Epithelial cell of proximal tubule (primary cell): Measurements from ENCODE around the gene NAB2. TPM values are rescaled to one million over a fixed set of nuclear protein-coding genes. Genes with fewer than 3 reads are reported as not detected.

Experiments
- DNase-seq: peaks from one replicate; pipeline ENCODE4 v3.0.0-alpha.2; 2011; ENCODE audit warnings: low read depth
- H3K4me3 ChIP-seq: 2 replicates; pipeline ENCODE4 v1.5.1; 2011; ENCODE audit warnings: low read depth, mild to moderate bottlenecking, low read length
- CTCF ChIP-seq: conservative IDR thresholded peaks from 2 replicates; pipeline ENCODE4 v1.5.1; 2012; ENCODE audit warnings: low read depth, mild to moderate bottlenecking, low read length
- total RNA-seq: library from RNA; depleted of rRNA; stranded (reverse); fragments of >200 nt; gene quantifications from 2 replicates; pipeline ENCODE4 v1.2.3, GENCODE V29; 2015

The NAB2 gene
- total RNA-seq, 1 donor from 2014 or later: 24.4 TPM

GRCh38 chr12:57086493-57087009, 2.4 kb upstream of the NAB2 start:
- no peak for DNase-seq
- peak; percentile 48 for TF ChIP-seq CTCF
- peak overlapping the region; percentile 93 for H3K4me3 ChIP-seq

GRCh38 chr12:57087010-57087690, 1.8 kb upstream of the NAB2 start:
- no peak for DNase-seq
- H3K4me3 ChIP-seq: peak overlapping the region; percentile 93
- TF ChIP-seq CTCF: no peak

- no peak for TF ChIP-seq CTCF
- DNase-seq: no peak
- peak overlapping the region; percentile 93 for H3K4me3 ChIP-seq
These were observed 1.1 kb upstream of the NAB2 start for GRCh38 chr12:57087691-57088353.

DNA sequence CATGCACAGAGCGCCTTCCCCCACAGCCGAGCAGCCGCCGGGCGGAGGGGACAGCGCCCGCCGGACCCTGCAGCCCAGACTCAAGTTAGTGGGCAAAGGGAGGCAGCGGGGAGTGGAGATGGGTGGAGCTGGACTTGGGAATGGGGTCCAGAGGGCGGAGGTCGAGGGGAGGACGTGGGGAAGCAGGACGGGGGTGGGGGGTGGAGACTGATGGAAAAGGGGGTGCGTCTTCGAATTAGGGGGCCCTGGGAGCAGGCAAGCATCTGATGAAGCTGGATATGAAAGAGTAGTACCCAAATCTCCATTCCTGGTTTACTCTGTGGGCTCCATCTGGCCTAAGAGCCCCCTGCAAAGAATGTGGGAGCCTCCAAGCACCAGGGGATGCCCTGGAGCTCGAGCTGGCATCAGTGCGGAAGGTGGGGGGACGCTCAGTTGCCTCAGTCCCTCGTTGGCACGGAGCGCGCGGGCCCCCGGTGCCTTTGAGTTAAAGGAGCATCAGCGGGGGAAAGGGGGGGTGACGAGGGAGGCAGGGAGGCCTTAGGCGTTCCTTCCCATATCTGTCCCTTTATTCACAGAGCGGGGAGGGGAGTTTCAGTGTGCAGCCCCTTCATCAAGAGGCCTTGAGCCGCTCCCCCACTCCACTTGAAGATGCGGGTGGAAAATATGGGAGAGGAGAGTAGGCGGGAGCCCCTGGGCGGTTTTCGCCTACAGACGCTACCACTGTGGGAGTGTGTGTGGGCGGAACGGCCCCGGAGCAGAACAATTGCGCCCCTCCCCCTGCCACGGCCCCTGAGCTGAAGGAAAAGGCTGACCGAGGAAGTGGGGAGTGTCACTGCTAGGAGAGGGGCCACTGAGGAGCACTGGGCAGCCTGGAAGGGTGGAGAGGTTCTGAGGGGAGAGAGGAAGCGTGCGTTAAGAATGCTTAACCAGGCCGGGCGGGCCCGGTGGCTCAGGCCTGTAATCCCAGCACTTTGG, 644 bp downstream of the NAB2 start:
- DNase-seq: no peak
- no peak for TF ChIP-seq CTCF
- H3K4me3 ChIP-seq: peak overlapping the region; percentile 93

- TF ChIP-seq CTCF: no peak
- no peak for DNase-seq
- H3K4me3 ChIP-seq: peak overlapping the region; percentile 93
These were observed 1.6 kb downstream of the NAB2 start for GRCh38 chr12:57090490-57090889.

DNA sequence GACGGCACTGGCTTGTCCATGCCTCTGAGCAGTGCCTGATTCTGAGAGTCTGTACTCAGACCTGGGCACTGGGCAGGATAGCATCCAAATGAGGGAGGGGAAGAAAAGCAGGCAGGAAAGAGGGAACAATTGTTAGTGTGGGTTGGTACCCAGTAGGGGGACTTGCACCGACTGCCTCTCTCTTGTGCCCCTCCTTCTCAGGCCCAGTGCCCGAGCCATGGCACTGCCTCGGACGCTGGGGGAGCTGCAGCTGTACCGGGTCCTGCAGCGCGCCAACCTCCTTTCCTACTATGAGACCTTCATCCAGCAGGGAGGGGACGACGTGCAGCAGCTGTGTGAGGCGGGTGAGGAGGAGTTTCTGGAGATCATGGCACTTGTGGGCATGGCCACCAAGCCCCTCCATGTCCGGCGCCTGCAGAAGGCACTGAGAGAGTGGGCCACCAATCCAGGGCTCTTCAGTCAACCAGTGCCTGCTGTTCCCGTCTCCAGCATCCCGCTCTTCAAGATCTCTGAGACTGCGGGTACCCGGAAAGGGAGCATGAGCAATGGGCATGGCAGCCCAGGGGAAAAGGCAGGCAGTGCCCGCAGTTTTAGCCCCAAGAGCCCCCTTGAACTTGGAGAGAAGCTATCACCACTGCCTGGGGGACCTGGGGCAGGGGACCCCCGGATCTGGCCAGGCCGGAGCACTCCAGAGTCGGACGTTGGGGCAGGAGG, 2.2 kb downstream of the NAB2 start:
- TF ChIP-seq CTCF: no peak
- no peak for DNase-seq
- H3K4me3 ChIP-seq: peak overlapping the region; percentile 93
